Astrocyte of the cerebellum (primary cell): Measurements from ENCODE around the gene EFCAB12.
A peak's percentile ranks its signal among the peaks of the same experiment; 100 is the strongest.

ENCODE experiments used
- DNase-seq: peaks from one replicate; pipeline ENCODE4 v3.0.0-alpha.2; 2011; ENCODE audit warnings: low read depth
- H3K4me3 ChIP-seq: 2 replicates; pipeline ENCODE4 v1.5.1; 2011; ENCODE audit warnings: mild to moderate bottlenecking, low read depth, low read length, moderate library complexity
- CTCF ChIP-seq: IDR thresholded peaks from 2 replicates; pipeline ENCODE4 v1.5.1; 2012; ENCODE audit warnings: low read length, low read depth, moderate library complexity, mild to moderate bottlenecking; ENCODE audit errors: missing control alignments
- in situ Hi-C: cut with HindIII; loops from 2 replicates; pipeline ENCODE4 v1.10.0; 2017; ENCODE audit warnings: low sequenced_read_pairs

EFCAB12 gene

GRCh38 chr3:129441215-129441614 is 12.8 kb upstream of the EFCAB12 start:
- TF ChIP-seq CTCF: no peak
- no peak for DNase-seq
- peak overlapping the region; percentile 97 for H3K4me3 ChIP-seq
- in situ Hi-C loops: loop anchor here (25.0 kb wide), 1 partner anchor 396 kb away; no protein-coding TSS in a partner anchor

- no peak for TF ChIP-seq CTCF
- DNase-seq: no peak
- H3K4me3 ChIP-seq: peak overlapping the region; percentile 97
- in situ Hi-C loops: loop anchor here (25.0 kb wide), 1 partner anchor 397 kb away; no protein-coding TSS in a partner anchor
Observed at GRCh38 chr3:129440618-129441190, 12.3 kb upstream of the EFCAB12 start.

GRCh38 chr3:129439817-129440617 is 11.6 kb upstream of the EFCAB12 start, which contains the start of the genes IFT122 and MBD4:
IFT122 (plus strand) TSS chr3:129440224; CDS start chr3:129440331, 107 bp downstream.
MBD4 (minus strand) TSS chr3:129439948; CDS start chr3:129439833, 115 bp downstream.
- DNase-seq: peak; percentile 98
- no peak for TF ChIP-seq CTCF
- in situ Hi-C loops: loop anchor here (25.0 kb wide), 1 partner anchor 397 kb away; no protein-coding TSS in a partner anchor
- H3K4me3 ChIP-seq: peak within 1 kb of the TSS; percentile 97

- TF ChIP-seq CTCF: no peak
- no peak for DNase-seq
- H3K4me3 ChIP-seq: peak overlapping the region; percentile 97
- in situ Hi-C loops: loop anchor here (25.0 kb wide), 1 partner anchor 398 kb away; no protein-coding TSS in a partner anchor
Observed at GRCh38 chr3:129439226-129439816, 10.9 kb upstream of the EFCAB12 start.

GRCh38 chr3:129435367-129435766 is 6.9 kb upstream of the EFCAB12 start:
- TF ChIP-seq CTCF: no peak
- in situ Hi-C loops: loop anchor here (25.0 kb wide), 1 partner anchor 402 kb away; no protein-coding TSS in a partner anchor
- DNase-seq: no peak
- H3K4me3 ChIP-seq: no peak overlapping the region

- no peak for DNase-seq
- TF ChIP-seq CTCF: no peak
- no peak overlapping the region for H3K4me3 ChIP-seq
- in situ Hi-C loops: loop anchor here (25.0 kb wide), 1 partner anchor 403 kb away; no protein-coding TSS in a partner anchor
Observed at GRCh38 chr3:129434140-129434539, 5.7 kb upstream of the EFCAB12 start.
